ENCODE data around the gene EXTL2. TPM values are rescaled to one million over a fixed set of nuclear protein-coding genes. Genes with fewer than 3 reads are reported as not detected.
A peak's percentile ranks its signal among the peaks of the same experiment; 100 is the strongest.

The EXTL2 gene
- total and polyA plus RNA-seq, 2 experiments from 2014 or later = 45.3 to 45.4 TPM

GRCh38 chr1:100894603-100895539, at the start of gene EXTL2 (continued):
- TF ChIP-seq EZH2 (IDR thresholded peaks at IDR 0.05; ENCODE audit: low read depth, unreplicated experiment) = no peak
- TF ChIP-seq POLR2AphosphoS5 (IDR thresholded peaks at IDR 0.05; ENCODE audit: low read depth) = peak; percentile 74

- Mint-ChIP-seq H3K4me1 (peaks cover 4% of the 10 kb centered on the region; the same call in 2 of the 3 replicates), H3K36me3 (ENCODE audit: low read depth) (peaks cover 60% of the 10 kb centered on the region), H3K9me3 (peaks cover 15% of the 10 kb centered on the region; the same call in 2 of the 3 replicates), H3K27ac (peak overlapping the region; percentile 82; the same call in 1 of the 2 replicates), H3K27me3 (ENCODE audit: insufficient read depth, low read depth, poor library complexity) (no peaks in the 10 kb centered on the region), H3K4me3 (no peak overlapping the region)
- H3K4me1 ChIP-seq (ENCODE audit: insufficient read depth) = peaks cover under 1% of the 10 kb centered on the region; the same call in 1 of the 2 replicates
- no peak overlapping the region for H3K27ac ChIP-seq (ENCODE audit: low read depth)
- 0 out of 2 replicates have a peak, but pooled peaks cover 3% of the 10 kb centered on the region for H4K20me1 ChIP-seq (replicated peaks; ENCODE audit: insufficient read depth)
- H3K79me2 ChIP-seq (replicated peaks; ENCODE audit: insufficient read depth) = peaks cover 41% of the 10 kb centered on the region
- H3K27me3 ChIP-seq (ENCODE audit: insufficient read depth) = no peaks in the 10 kb centered on the region
- H3F3A ChIP-seq (replicated peaks; ENCODE audit: low read depth) = no peaks in the 10 kb centered on the region
- H3K4me2 ChIP-seq = no peak overlapping the region
- H3K9me2 ChIP-seq (ENCODE audit: insufficient read depth) = no peaks in the 10 kb centered on the region
- DNase-seq (ENCODE audit: low spot score) (no peak), ATAC-seq (no peak)
- H3K4me3 ChIP-seq = no peak overlapping the region
- H2AFZ ChIP-seq = no peak overlapping the region
- H3K36me3 ChIP-seq (ENCODE audit: insufficient read depth) = no peaks in the 10 kb centered on the region
- TF ChIP-seq CTCF (conservative IDR thresholded peaks at IDR 0.05; ENCODE audit: low read depth in 2 of 2) = no peak
Observed at GRCh38 chr1:100943533-100943932, 48.9 kb upstream of the EXTL2 start.

GRCh38 chr1:100942304-100943046, 47.8 kb upstream of the EXTL2 start:
- Histone ChIP-seq H3K27ac (ENCODE audit: low read depth) (no peak overlapping the region; the same call in 1 of the 2 replicates), H3K4me3 (no peak overlapping the region), H4K20me1 (replicated peaks; ENCODE audit: insufficient read depth) (0 out of 2 replicates have a peak, but pooled peaks cover 3% of the 10 kb centered on the region), H3K36me3 (ENCODE audit: insufficient read depth) (no peaks in the 10 kb centered on the region), H3K4me2 (no peak overlapping the region), H3F3A (replicated peaks; ENCODE audit: low read depth) (no peaks in the 10 kb centered on the region), H3K9me2 (ENCODE audit: insufficient read depth) (no peaks in the 10 kb centered on the region), H2AFZ (no peak overlapping the region), H3K4me1 (ENCODE audit: insufficient read depth) (no peaks in the 10 kb centered on the region), H3K79me2 (replicated peaks; ENCODE audit: insufficient read depth) (peaks cover 31% of the 10 kb centered on the region), H3K27me3 (ENCODE audit: insufficient read depth) (no peaks in the 10 kb centered on the region)
- H3K27me3 Mint-ChIP-seq (ENCODE audit: insufficient read depth, low read depth, poor library complexity) = no peaks in the 10 kb centered on the region
- H3K27ac Mint-ChIP-seq = no peak overlapping the region
- ATAC-seq = no peak
- no peak for DNase-seq (ENCODE audit: low spot score)
- H3K36me3 Mint-ChIP-seq (ENCODE audit: low read depth) = peaks cover 59% of the 10 kb centered on the region
- H3K4me1 Mint-ChIP-seq = no peaks in the 10 kb centered on the region
- H3K9me3 Mint-ChIP-seq = peaks cover 5% of the 10 kb centered on the region; the same call in 1 of the 3 replicates
- H3K4me3 Mint-ChIP-seq = no peak overlapping the region
- TF ChIP-seq CTCF (conservative IDR thresholded peaks at IDR 0.05; ENCODE audit: low read depth in 2 of 2) (no peak), POLR2AphosphoS5 (IDR thresholded peaks at IDR 0.05; ENCODE audit: low read depth) (no peak), CREB1 (CRISPR knock-in tag; IDR thresholded peaks at IDR 0.05; ENCODE audit: low read depth) (no peak), STAT1 (IDR thresholded peaks at IDR 0.05; ENCODE audit: unreplicated experiment) (no peak), REST (IDR thresholded peaks at IDR 0.05; ENCODE audit: unreplicated experiment) (no peak), EZH2 (IDR thresholded peaks at IDR 0.05; ENCODE audit: low read depth, unreplicated experiment) (no peak), JUNB (IDR thresholded peaks at IDR 0.05; ENCODE audit: unreplicated experiment) (no peak), NANOG (IDR thresholded peaks at IDR 0.05; ENCODE audit: borderline replicate concordance) (no peak), EZH2phosphoT487 (IDR thresholded peaks at IDR 0.05; ENCODE audit: unreplicated experiment) (no peak), ZNF331 (CRISPR knock-in tag; IDR thresholded peaks at IDR 0.05; ENCODE audit: low read depth) (no peak)
